ENCODE measurements around the gene CHKA.

CHKA gene

GRCh38 chr11:68117853-68118470 lies 3.2 kb downstream of the CHKA start:
- Histone ChIP-seq H3K9me3 (replicated peaks; ENCODE audit: insufficient read depth, low read length) (no peaks in the 10 kb centered on the region), H2AFZ (ENCODE audit: low read length) (no peak overlapping the region), H3K4me3 (ENCODE audit: low read length) (no peak overlapping the region), H3F3A (ENCODE audit: insufficient read depth, low read length) (peaks cover 3% of the 10 kb centered on the region; the same call in 1 of the 2 replicates), H3K4me2 (ENCODE audit: low read depth, low read length) (no peak overlapping the region), H3K4me1 (ENCODE audit: low read length) (peaks cover 11% of the 10 kb centered on the region), H3K27me3 (replicated peaks; ENCODE audit: insufficient read depth, low read length) (no peaks in the 10 kb centered on the region), H3K9me2 (replicated peaks; ENCODE audit: insufficient read depth, low read length) (no peaks in the 10 kb centered on the region), H3K9ac (ENCODE audit: low read length) (no peak overlapping the region), H4K20me1 (ENCODE audit: insufficient read depth, low read length) (no peaks in the 10 kb centered on the region; the same call in 1 of the 2 replicates), H3K36me3 (replicated peaks; ENCODE audit: insufficient read depth, low read length) (no peaks in the 10 kb centered on the region), H3K27ac (ENCODE audit: low read length) (no peak overlapping the region), H3K79me2 (ENCODE audit: low read length) (peaks cover 71% of the 10 kb centered on the region)
- no peak for DNase-seq
- TF ChIP-seq EZH2phosphoT487 (IDR thresholded peaks at IDR 0.05; ENCODE audit: low read length), result no peak
- TF ChIP-seq, protein P1, sequence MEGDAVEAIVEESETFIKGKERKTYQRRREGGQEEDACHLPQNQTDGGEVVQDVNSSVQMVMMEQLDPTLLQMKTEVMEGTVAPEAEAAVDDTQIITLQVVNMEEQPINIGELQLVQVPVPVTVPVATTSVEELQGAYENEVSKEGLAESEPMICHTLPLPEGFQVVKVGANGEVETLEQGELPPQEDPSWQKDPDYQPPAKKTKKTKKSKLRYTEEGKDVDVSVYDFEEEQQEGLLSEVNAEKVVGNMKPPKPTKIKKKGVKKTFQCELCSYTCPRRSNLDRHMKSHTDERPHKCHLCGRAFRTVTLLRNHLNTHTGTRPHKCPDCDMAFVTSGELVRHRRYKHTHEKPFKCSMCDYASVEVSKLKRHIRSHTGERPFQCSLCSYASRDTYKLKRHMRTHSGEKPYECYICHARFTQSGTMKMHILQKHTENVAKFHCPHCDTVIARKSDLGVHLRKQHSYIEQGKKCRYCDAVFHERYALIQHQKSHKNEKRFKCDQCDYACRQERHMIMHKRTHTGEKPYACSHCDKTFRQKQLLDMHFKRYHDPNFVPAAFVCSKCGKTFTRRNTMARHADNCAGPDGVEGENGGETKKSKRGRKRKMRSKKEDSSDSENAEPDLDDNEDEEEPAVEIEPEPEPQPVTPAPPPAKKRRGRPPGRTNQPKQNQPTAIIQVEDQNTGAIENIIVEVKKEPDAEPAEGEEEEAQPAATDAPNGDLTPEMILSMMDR (IDR thresholded peaks at IDR 0.05; ENCODE audit: low read length), result no peak
- TF ChIP-seq EZH2 (optimal IDR thresholded peaks at IDR 0.05; ENCODE audit: low read depth, low read length), result no peak

- no peak overlapping the region for H3K27ac ChIP-seq (ENCODE audit: low read length)
- H3K9ac ChIP-seq (ENCODE audit: low read length), result no peak overlapping the region
- H4K20me1 ChIP-seq (ENCODE audit: insufficient read depth, low read length), result no peaks in the 10 kb centered on the region; the same call in 1 of the 2 replicates
- no peaks in the 10 kb centered on the region for H3K9me2 ChIP-seq (replicated peaks; ENCODE audit: insufficient read depth, low read length)
- no peak overlapping the region for H2AFZ ChIP-seq (ENCODE audit: low read length)
- no peaks in the 10 kb centered on the region for H3K36me3 ChIP-seq (replicated peaks; ENCODE audit: insufficient read depth, low read length)
- peaks cover 3% of the 10 kb centered on the region; the same call in 1 of the 2 replicates for H3F3A ChIP-seq (ENCODE audit: insufficient read depth, low read length)
- no peak overlapping the region for H3K4me2 ChIP-seq (ENCODE audit: low read depth, low read length)
- DNase-seq, result no peak
- TF ChIP-seq, protein P1 (IDR thresholded peaks at IDR 0.05; ENCODE audit: low read length), result no peak
- no peak for TF ChIP-seq EZH2phosphoT487 (IDR thresholded peaks at IDR 0.05; ENCODE audit: low read length)
- TF ChIP-seq EZH2 (optimal IDR thresholded peaks at IDR 0.05; ENCODE audit: low read depth, low read length), result no peak
- H3K4me3 ChIP-seq (ENCODE audit: low read length), result no peak overlapping the region
- H3K4me1 ChIP-seq (ENCODE audit: low read length), result peaks cover 8% of the 10 kb centered on the region
- H3K79me2 ChIP-seq (ENCODE audit: low read length), result peaks cover 78% of the 10 kb centered on the region
- H3K9me3 ChIP-seq (replicated peaks; ENCODE audit: insufficient read depth, low read length), result no peaks in the 10 kb centered on the region
- H3K27me3 ChIP-seq (replicated peaks; ENCODE audit: insufficient read depth, low read length), result no peaks in the 10 kb centered on the region
Observed at GRCh38 chr11:68116974-68117373, 4.2 kb downstream of the CHKA start.

GRCh38 chr11:68116126-68116525 lies 5.1 kb downstream of the CHKA start:
- Histone ChIP-seq H3K4me2 (ENCODE audit: low read depth, low read length) (no peak overlapping the region), H3K9ac (ENCODE audit: low read length) (no peak overlapping the region), H3F3A (ENCODE audit: insufficient read depth, low read length) (peaks cover 3% of the 10 kb centered on the region; the same call in 1 of the 2 replicates), H3K79me2 (ENCODE audit: low read length) (peaks cover 84% of the 10 kb centered on the region), H3K4me1 (ENCODE audit: low read length) (peaks cover 5% of the 10 kb centered on the region; the same call in 1 of the 2 replicates), H3K27ac (ENCODE audit: low read length) (no peak overlapping the region), H3K4me3 (ENCODE audit: low read length) (no peak overlapping the region), H3K27me3 (replicated peaks; ENCODE audit: insufficient read depth, low read length) (no peaks in the 10 kb centered on the region), H3K36me3 (replicated peaks; ENCODE audit: insufficient read depth, low read length) (no peaks in the 10 kb centered on the region), H2AFZ (ENCODE audit: low read length) (no peak overlapping the region), H4K20me1 (ENCODE audit: insufficient read depth, low read length) (no peaks in the 10 kb centered on the region; the same call in 1 of the 2 replicates), H3K9me2 (replicated peaks; ENCODE audit: insufficient read depth, low read length) (no peaks in the 10 kb centered on the region), H3K9me3 (replicated peaks; ENCODE audit: insufficient read depth, low read length) (no peaks in the 10 kb centered on the region)
- no peak for TF ChIP-seq EZH2phosphoT487 (IDR thresholded peaks at IDR 0.05; ENCODE audit: low read length)
- TF ChIP-seq, protein P1 (IDR thresholded peaks at IDR 0.05; ENCODE audit: low read length), result no peak
- no peak for TF ChIP-seq EZH2 (optimal IDR thresholded peaks at IDR 0.05; ENCODE audit: low read depth, low read length)
- no peak for DNase-seq

Measured in MM.1S (cell line).